ENCODE measurements around the gene NDC1.

GRCh38 chr1:53850082-53850673, 12.1 kb upstream of the NDC1 start:
- no peak for TF ChIP-seq POLR2AphosphoS5 (IDR thresholded peaks at IDR 0.05; ENCODE audit: low read depth, low read length)
- TF ChIP-seq POLR2A (IDR thresholded peaks at IDR 0.05; ENCODE audit: low read depth, low read length), result no peak
